HG02938 (cell line): ENCODE results near the gene FARP1.

Source experiments
- ATAC-seq: cut with Tn5 transposase; IDR thresholded peaks from one replicate; pipeline ENCODE4 v1.9.1; 2021; ENCODE audit warnings: mild to moderate bottlenecking, moderate library complexity; ENCODE audit not compliant: unreplicated experiment

The FARP1 gene

DNA sequence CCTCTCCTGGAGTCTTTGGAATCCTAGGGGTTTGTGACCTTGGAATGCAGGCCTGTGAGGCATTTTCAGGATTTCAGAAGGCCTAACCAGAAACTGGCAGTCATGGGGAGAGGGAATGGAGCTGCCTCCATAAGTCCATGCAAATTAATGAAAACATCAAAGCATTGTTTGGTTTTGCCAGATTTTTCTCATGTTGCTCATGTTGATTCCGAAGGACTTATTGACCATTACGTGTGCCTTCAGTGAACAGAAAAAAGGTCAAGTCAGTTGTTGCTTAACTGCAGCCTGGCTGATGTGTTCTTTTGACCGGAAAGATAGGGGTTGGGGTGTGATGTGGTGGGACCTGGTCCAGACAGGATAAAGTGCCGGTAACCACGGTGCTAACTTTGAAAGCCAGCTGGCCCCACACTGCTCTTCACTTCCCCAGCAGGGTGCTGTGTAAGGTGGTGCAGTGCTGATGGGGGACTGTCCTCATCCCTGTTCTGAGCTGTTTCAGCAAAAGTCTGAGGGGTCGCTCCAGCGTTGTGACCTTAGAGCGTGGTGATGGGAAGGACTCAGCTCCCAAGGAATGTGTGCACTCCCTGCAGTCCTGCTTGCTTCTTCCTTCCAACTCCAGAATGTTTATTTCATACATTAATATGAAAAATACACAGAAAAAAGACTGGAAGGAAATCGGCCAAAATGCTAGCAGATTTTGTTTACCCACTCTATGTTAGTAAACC is 30.7 kb downstream of the FARP1 start:
- no peak for ATAC-seq

DNA sequence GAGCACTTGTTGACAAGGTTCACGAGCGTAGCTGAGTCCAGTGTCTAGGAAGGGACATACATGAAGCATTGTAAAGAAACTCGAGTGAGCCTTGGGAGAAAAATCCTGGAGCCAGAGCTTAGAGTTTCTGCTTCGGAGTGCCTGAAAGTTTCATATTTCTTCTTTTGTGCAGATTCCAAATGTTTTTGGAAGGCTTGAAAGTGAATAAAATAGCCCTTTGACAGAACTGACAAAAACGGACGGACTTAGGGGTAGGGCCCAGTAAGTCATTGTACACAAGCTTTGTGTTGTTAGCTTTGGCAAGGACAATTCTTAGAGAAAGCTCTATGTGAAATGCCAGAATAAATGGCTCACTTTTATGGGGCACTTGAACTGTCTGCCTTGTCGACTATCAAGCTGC is 31.4 kb downstream of the FARP1 start:
- ATAC-seq: no peak

DNA sequence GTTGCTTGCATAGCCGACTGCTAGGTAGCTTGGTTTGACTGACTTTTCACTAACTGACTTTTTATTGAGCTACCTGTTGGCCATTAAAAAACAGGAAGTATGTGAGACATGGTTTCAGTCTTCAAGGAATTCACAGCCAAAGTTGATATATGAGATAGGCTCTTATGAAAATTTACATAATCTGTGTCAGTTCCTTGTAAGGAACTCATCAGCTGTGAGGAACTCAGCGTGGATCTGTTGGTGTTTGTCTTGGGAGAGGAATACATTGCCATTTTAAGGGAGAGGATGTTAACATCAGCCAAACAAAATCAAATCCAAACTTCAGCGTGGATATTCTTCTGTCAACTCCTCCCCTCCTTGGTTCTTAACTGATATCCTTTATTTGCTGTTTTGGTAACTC is 32.1 kb downstream of the FARP1 start:
- no peak for ATAC-seq

DNA sequence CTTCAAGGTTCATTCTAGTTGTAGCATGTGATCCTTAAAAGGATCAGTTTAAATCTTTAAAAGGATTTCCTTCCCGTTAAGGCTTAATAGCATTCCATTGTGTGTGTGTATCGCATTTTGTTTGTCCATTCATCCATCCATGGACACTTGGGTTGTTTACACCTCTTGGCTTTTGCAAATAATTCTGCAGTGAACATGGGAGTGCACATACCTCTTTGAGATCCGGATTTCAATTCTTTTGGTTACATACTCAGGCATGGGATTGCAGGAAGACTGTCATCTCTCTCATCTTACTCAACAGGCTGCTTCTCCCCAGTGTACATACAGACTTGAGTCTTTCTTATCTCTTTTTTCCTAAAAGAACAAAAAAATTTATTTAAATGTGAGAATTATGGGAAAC is 32.9 kb downstream of the FARP1 start:
- ATAC-seq: no peak

DNA sequence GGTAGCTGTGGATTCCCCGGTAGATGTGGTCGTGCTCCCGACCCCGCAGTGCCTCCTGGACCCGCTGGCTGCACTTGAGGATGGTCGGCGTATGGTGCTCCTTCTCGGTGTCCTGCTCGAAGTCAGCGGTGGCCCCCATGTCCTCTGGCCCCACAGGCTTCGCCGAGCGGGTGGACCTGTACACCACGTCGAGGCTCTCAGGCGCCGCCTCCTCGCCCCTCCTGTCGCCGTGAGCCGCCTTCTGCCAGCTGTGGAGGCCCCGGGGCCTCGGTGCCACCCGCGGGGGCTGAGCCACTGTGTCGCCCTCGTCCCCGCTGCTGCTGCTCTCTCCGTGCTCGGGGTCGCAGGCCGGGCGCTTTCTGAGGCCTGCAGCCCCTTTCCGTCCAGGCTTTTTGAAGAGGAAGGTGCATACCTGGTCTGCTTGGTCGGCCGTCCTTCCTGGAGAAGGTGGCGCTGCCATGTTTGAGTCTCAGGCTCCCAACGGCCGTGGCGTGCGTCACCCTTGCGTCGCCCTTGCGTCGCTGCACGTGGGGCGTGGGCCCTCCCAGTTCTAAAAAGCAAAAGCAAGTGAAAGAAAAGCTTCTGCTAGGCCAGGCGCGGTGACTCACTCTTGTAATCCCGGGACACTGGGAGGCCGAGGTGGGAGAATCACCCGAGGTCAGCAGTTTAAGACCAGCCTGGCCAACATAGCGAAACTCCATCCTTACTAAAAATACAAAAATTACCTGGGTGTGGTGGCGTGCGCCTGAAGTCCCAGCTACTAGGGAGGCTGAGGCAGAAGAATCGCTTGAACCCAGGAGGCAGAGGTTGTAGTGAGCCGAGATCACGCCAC is 34.1 kb downstream of the FARP1 start, which contains the start of gene RNF113B:
RNF113B (minus strand) TSS at position 493 of the 832 bp plus-strand sequence; CDS start at position 460, 33 bp downstream.
- ATAC-seq: no peak

DNA sequence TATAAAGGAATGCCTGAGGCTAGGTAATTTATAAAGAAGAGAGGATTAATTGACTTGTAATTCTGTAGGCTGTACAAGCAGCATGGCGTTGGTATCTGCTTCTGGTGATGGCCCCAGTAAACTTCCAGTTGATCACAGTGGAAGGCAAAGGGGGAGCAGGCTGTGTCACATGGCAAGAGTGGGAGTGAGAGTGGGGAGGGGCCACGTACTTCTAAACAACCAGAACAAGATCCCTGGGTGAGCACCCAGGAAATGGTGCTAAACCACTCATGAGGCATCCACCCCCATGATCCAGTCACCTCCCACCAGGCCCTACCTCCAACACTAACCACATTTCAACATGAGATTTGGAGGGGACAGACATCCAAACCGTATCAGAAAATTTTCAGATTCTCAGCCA is 37.2 kb downstream of the FARP1 start:
- no peak for ATAC-seq

DNA sequence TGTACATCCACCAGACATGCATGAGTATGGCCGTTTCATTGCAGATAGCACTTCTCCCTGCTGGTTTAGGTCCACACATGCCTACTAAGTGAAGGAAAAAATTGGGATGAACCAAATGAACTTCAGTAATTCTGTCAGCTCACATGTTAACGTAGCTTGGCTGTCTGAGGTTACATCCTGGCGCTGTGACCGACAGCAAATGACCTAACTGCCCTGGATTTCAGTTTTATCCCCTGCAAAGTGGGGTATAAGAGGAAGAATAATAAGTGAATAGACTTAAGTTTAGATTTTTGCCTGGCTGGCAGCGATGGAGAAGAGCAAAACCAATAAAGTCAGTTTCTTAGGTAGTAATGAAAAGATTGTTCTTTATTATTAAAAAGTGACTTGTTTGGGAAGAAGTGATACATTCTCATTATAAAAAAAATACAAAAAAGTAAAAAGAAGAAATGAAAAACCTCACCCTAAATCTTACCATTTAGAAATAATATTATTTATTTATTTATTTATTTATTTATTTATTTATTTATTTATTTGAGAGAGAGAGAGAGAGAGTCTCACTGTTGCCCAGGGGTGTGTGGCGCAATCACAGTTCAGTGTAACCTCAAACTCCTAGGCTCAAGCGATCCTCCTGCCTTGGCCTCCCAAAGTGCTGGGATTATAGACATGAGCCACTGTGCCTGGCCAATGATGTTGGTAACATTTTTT is 38.4 kb downstream of the FARP1 start:
- no peak for ATAC-seq

DNA sequence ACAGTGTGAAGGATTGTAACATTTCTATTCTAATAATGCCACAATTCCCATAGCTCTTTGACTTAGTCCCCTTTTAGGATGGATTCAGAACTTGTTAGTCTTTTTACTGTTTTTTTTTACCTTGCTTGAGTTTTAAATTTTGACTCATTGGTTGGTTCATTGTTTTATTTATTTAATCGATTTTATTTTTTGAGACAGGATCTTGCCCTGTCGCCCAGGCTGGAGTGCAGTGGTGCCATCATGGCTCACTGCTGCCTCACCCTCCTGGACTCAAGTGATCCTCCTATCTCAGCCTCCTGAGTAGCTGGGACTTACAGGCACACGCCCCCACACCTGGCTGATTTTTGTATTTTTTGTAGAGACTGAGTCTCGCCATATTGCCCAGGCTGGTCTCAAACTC is 39.3 kb downstream of the FARP1 start:
- ATAC-seq: no peak

DNA sequence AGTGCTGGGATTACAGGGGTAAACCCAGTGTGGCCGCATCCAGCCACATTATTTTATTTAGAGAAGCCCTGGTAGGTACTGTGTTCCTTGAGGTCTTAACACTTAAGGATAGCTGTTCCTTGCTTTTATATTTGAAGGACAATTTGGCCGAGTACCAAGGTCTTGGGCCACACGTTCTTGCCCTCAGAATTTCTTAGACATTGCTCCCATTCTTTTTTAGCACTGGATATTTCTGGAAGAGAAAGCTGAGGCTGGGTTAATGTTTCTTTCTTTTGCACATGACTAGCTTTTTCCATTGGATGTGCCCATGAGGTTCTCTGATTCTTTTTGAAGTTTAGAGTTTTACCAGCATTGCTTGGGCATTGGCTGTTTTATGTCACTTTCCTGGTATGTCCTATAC is 39.7 kb downstream of the FARP1 start:
- ATAC-seq: no peak

DNA sequence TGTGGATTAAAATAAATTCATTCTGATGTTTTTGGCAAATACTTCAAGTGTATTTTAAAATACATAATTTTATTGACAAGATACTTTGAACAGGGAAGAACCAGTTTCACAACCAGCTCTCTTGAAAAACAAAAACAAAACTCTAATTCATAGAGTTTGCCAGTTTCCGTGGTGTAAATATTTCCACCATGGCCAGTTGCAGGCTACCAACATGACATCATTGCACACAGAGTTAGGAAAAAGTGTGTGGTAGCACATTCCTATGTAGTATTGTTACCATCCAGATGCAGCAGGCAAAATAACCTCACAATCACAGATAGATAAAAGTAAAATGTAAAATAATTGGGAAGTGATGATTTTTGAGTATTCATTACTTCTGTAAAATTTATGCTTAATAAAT is 41.9 kb downstream of the FARP1 start:
- no peak for ATAC-seq

DNA sequence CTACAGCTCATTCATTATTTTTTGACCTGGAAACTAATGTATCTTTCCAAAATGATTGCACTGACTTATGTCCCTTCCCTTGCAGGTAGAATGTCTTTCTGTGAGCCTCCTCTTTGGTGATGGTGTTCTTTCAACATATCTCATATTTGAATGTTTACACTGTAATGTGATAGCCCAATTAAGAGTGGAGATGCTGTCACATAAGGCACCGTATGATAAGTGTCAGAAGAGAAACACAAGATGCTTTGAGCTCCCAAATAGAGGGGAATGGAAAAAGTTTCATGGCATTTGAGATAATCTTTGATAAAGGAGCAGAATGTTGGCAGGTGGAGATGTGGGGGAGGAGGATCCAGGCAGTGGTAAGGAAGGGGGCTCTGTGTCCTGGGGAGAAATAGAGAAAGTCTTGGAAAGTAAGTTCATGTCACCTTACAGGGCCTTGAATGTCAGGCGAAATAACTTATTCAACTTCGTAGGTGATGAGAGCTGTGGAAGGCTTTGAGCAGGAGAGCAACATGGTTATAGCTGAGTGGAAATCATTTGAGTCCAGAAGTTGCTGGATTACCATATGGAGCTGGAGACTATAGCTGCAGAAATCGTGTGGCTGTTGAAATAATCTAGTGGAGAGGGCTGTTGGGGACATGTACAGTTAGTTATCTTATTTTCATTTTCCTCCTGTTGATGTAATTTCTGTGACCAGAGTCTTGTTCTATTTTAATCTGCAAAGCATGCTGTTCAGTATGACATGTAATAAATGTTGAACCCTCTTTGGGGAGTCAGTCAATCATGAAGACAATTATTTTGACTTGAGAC is 44.5 kb downstream of the FARP1 start:
- ATAC-seq: no peak

DNA sequence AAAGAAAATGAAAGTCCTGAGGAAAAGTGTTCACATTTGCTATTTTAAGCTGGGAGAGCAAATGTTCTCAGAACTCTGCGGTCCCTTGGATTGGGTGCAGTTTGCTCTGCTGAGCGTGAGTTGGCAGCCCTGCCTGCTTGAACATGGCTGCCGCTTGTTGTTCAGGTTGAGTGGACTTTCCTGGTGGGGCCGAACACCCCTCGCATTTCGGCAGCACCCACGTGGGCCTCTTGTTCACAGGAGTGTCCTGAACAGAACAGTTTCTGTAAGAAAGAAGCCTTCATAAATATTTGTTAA is 45.0 kb downstream of the FARP1 start:
- ATAC-seq: no peak

DNA sequence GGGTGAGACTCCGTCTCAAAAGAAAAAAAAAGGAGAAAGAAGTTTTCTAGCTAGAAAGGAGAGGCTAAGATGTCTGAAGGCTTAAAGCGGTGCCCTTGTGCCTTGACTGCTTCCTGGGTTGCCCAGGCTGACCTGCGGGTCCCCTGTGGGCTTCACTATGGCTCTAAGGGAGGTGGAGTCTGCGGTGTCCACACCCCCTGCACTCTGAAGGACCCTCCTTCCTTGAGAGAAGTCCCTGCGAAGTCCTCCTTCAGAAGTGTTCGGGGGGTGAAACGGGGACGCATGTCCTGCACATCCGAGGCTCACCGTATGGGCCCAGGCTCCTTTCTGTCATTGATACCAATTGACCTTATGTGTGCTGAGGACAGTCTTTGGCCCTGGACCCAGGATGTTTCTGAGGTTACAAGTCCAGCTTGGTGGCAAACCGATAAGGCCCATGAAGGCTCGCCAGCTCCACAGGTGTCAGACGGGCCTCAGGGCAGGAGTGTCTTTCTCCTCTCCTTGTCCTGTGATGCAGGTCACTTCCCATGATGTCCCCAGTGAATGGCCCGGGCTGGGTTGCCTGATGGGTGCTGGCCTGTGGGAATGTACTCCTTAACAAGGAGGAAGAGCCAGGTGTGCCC is 45.8 kb downstream of the FARP1 start:
- no peak for ATAC-seq

DNA sequence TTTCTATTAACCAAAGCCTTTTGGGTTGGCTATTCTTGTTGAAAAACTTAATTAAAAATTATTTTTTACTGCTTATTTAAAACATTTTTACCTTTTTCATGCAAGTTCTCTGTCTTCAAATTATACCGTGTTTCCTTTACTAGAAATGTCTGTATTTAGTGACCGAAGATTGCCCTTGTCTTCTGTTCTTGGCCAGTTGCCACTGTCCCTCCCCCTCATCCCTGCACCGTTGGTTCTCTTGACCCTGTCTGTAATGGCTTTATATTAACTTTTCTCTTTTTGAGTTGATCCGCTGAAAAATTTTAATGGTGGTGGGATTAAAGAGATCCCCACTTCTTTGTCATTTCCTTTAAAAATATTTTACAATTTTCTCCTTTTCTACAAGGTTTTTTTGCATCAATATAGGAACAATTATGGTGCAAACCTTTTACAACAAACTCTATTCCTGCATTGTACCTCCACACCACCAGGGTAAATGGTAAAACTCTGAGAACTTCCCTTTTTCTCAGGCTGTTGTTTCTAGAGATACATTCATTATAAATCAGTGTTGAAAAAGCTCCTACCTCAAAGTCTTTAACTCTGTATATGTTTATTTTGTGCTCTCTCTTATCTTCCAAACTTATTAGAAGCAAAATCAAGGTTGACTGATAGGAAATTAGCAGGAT is 47.1 kb downstream of the FARP1 start:
- ATAC-seq: no peak

DNA sequence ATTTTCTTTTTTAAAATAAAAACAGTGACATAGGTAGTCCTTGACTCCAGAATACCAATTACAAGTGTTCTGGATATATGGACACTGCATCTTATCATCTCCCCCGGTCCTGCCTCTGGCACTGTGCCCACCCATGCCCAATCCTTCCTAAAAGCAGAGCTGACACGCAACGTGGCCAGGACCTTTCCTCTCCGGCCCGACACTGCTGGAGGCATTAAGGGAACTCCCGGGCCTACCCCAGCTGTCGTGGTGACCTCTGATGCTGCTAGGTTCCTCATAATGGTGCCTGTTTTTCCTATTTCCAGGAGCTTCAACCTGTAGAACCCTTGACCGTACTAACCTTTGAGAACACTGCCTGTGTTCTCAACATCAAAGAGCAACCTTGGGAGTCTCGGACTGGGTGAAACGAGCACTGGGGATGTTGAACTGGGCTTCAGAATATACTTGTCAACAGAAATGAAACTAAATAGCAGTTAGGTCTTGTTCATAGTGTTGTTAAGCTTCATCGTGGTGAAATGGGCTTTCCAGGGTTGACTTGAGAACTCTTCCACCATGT is 48.1 kb downstream of the FARP1 start:
- no peak for ATAC-seq

DNA sequence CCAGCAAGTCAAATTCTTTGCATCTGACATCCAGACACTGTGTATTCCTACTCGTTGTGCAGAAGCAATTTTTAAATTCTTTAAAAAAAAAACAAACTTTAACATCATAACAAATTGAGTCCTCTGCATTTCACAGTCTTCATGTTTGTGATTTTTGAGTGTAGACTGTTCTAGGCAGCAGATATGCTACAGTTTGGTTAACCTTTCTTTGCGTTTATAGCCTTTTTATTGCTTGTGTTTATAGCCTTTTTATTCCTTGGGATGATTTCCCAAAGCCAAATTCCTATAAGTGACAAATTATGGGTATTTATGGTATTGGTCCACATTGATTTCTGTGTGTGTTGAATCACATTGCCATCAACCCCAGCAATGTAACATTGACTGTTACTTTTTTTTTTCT is 49.1 kb downstream of the FARP1 start:
- no peak for ATAC-seq

DNA sequence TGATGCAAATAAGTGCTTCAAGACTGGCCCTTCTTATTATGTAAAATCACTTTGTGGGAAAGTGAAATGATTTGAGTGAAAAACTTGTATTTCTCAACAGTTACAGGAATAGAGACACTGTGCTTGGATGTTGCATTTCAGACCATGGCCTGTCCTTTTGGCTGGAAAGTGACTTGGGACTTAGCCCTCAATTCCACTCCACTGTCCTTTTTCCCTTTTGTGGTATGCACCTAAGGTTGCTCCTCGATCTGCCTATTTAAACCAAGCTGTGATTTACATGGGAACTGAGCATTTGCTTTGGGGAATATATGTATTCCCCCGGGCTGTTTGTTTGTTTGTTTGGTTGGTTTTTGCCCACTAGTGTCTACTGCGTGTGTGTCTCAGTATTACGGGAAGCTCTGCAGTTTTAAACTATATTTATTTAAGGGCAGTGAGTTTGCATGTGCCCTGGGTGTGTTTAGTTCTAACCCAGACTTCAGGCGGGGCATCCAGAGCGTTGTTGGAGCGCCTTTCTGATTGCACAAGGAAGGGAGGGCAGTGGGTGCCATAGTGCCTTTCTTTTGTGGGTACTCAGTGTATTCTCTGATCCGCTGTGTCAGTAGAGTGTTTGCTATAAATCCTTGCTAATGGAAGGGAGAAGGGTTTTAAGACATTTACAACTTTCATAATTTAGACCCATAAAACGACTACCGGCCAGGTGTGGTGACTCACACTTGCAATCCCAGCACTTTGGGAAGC is 52.3 kb downstream of the FARP1 start:
- no peak for ATAC-seq

DNA sequence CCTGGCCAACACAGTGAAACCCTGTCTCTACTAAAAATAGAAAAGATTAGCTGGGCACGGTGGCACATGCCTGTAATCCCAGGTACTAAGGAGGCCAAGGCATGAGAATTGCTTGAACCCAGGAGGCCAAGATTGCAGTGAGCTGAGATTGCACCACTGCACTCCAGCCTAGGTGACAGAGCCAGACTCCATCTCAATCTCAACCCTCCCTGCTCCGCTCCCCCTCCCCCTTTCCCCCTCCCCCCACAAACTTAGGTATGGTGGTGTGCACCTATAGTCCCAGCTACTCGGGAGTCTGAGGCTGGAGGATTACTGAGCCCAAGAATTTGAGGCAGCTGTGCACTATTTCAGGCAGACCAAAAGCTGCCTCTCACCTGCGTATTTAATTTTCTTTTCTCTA is 55.8 kb downstream of the FARP1 start:
- no peak for ATAC-seq

DNA sequence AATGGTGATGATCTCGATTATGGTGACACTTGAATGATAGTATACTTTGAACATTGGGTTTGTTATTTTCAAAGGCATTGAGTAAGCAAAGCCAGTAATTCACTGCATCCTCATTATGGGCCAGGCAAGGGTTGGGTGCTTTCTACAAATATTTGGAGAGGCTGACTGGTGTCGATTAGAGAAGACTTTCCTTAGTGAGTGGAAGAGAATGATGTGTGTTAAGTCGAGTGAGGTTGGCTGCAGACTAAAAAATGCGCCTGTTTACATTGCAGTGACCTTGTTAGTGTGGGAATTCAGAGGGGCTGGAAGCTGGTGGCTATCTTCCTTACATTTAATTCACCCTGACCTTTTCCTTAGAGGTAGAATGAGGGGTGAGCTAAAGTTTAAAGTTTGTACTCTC is 56.6 kb downstream of the FARP1 start:
- no peak for ATAC-seq
